GM19193 (cell line): Measurements from ENCODE around the gene ABHD2.

ENCODE experiments used
- POLR2A ChIP-seq: IDR thresholded peaks from 4 replicates; pipeline ENCODE4 v1.6.1; 2011; ENCODE audit not compliant: insufficient read depth, insufficient read length; ENCODE audit errors: extremely low read depth

Gene ABHD2

GRCh38 chr15:89197503-89197971 lies 109.3 kb downstream of the ABHD2 start:
- no peak for TF ChIP-seq POLR2A

DNA sequence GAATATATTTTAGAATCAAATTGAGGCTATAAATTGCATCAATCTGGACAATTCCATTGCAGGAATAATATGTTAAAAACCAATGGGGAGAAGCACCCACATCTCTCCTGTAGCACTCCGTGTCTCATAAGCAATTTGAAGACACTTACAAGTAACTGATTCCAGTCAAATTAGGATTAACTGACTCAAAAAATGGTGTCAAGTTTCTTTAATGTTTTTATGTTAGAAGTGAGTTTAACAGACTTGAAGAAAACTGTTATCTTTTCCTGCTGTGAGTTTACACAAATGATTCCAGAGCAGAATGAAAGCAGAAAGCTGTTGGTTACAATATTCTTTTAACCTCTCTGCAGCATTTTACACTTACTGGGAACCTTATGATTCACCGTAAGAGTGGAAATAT lies 109.9 kb downstream of the ABHD2 start:
- no peak for TF ChIP-seq POLR2A

DNA sequence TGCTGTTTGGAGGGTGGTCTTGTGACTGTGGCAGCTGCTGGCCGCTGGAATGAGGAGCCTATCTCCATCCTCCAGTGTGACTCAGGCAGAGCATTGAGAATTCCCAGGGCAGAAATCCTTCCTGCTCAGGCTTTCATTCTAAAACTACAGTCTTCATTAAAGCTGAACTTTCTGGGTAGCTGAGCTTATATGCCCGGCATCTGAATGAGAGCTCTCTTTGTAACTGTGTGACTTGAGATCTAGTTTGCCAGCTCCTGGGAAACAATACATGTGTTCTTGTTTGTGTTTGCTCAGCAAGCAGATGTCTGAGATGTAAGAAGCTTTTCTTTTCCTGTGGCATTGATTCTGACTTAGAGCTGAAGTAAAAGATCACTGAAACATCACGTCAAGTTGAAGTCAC lies 110.7 kb downstream of the ABHD2 start:
- TF ChIP-seq POLR2A: no peak

DNA sequence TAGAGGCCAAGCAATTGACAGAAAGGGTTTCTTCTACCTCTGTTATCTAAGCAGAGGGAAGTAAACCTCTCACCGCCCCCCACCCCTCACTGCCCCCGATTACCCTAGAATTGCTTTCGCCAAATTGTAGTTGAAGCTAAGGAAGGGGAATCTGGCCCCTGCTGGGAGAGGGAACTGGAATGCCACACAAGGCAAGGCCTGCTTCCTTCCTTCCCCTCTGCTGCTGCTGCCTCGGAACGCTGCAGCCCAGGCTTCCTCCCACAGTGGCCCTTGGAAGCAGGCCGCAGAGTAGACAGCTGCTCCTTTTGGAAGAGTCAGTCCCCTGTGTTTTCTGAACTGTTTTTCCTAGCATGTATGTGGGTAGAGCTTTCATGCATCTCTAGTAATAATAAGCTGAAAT lies 111.5 kb downstream of the ABHD2 start:
- no peak for TF ChIP-seq POLR2A

- TF ChIP-seq POLR2A: no peak
Measured at GRCh38 chr15:89200182-89200581, 111.9 kb downstream of the ABHD2 start.

DNA sequence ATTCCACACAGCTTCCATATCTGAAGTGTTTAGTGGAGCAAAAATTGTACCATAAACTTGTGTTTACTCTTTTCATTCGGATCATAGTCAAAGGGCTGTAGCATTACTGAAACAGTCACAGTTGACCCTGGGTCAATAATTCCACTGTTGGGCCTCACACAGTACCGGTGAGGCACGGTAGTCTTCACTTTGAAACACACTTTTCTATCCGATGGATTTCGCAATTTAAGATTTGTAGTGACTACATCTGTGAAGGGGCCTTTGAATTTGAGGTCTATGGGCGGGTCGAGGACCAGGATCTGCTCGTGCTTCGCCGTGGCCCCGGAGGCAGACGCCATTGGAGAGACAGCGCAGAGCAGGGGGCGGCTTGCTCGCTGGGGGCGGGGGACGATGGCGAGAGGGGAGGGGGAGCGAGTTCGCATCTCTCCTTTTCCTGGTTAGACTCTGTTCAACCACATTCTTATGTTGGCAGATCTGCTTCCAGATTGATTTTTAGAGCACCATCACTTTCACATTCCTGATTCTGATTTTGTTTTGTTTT lies 113.3 kb downstream of the ABHD2 start:
- no peak for TF ChIP-seq POLR2A

- no peak for TF ChIP-seq POLR2A
Measured at GRCh38 chr15:89203705-89204273, 115.5 kb downstream of the ABHD2 start.

DNA sequence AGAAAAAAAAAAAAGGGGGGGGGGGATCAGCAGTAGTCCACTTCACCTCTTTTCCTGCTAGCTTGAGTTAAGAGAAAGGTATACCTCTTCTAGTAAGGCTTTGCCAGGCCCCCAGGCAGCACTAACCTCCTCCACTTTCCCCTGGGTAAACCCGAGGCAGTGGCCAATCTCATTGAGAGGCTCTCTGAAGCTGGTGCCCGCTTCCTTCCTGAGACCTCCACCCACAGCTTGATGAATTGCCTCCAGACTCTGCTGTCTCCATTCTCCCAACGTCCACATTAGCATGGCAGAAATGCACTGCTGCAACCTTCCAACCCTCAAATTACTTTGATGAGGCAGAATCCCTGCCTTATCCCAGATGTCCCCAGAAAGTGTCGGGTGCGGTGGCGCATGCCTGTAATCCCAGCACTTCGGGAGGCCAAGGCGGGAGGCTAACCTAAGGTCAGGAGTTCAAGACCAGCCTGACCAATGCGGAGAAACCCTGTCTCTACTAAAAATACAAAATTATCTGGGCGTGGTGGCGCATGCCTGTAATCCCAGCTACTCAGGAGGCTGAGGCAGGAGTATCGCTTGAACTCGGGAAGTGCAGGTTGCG lies 117.8 kb downstream of the ABHD2 start:
- TF ChIP-seq POLR2A: no peak

GRCh38 chr15:89206908-89207331 lies 118.7 kb downstream of the ABHD2 start:
- no peak for TF ChIP-seq POLR2A

DNA sequence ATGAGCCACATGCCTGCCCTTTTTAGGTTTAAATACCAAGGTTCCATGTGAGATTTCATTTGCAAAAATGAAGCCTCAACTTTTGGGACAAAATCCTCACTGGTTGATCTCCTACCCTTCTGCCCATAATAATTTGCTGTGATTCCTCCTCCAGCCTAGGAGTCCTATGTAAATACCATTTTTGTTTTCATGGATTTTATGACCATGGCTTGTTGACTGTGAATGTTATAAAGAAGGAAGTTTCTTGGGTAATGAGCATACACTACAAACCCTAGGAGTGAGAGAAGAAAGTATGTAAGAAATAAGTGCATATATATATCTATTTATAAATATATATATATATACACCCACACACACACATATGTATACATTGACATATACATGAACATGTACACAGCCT lies 120.0 kb downstream of the ABHD2 start:
- TF ChIP-seq POLR2A: no peak

GRCh38 chr15:89209057-89209456 lies 120.8 kb downstream of the ABHD2 start:
- TF ChIP-seq POLR2A: no peak

GRCh38 chr15:89211678-89212170 lies 123.5 kb downstream of the ABHD2 start:
- no peak for TF ChIP-seq POLR2A

- TF ChIP-seq POLR2A: no peak
Measured at GRCh38 chr15:89215627-89216026, 127.4 kb downstream of the ABHD2 start.

GRCh38 chr15:89217031-89217430 lies 128.8 kb downstream of the ABHD2 start:
- TF ChIP-seq POLR2A: no peak

DNA sequence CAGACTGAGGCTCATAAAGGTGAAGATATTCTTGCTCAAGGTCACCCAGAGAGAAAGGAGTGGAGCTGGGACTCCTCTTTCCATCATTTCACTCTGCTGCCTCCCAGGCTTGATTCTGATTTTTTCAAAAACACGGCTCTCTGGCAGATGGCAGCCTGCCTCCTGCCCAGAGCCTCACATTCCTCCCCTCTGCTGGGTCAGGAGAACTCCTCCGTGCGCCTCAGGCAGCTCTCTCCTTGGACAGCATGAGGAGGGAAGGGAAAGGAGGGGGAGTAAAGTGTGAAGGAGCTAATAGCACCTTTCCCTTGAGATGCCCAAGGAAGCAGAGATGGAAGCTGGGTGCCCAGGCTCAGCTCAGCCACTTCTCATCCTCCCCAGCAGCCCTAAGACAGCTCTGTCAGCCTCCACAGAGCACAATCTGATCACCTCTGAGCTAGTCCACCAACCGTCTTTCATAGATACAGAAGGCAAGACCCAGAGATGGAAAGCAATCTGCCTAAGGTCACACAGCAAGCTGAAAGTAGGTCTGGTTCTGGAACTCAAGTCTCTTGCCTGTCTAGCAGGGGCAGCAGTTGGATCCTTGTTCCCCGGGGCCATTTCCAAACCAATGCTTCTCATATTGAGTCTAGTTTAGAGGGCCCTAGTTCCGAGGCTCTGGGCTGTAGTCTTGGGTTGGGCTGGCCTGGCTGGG lies 129.6 kb downstream of the ABHD2 start:
- no peak for TF ChIP-seq POLR2A

DNA sequence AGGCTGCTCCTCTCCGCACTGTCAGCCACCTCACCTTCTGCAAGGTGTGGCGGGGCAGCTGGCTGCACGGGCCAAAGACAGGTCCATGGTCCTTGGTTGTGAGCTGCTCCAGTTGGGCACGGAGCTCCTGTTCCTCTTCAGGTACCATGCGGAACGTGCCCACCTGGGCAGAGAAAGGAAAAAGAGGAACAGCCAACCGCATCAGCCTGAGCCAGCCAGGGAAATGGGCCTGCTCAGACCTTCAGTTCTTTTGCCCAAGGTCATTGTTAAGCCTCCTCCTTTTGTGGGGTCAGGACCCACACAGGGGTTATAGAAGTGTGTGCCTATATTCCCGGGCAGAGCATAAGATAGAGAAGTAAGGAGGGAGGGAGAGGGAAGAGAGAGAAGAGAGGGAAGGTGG lies 130.3 kb downstream of the ABHD2 start:
- TF ChIP-seq POLR2A: no peak
